Peyer's patch (tissue), 4 donors: ENCODE measurements around the gene MARK3.

Experiments
- CTCF ChIP-seq, 6 experiments: fragments of 450-650 bp in 4 of 6; fragments of 200-600 bp in 2 of 6; sonication (generic) in 1 of 6; IDR thresholded peaks; one replicate each; pipeline ENCODE4 v1.5.1; 2017 to 2019; ENCODE audit warnings: antibody characterized with exemption in 6 of 6, mild to moderate bottlenecking in 3 of 6, moderate library complexity in 1 of 6
- POLR2A ChIP-seq, 2 donors: fragments of 450-650 bp; IDR thresholded peaks; one replicate each; pipeline ENCODE4 v1.5.1; 2017; ENCODE audit warnings: antibody characterized with exemption in 2 of 2, mild to moderate bottlenecking in 2 of 2, moderate library complexity in 2 of 2

GRCh38 chr14:103495854-103496253, 110.6 kb downstream of the MARK3 start:
- no peak for TF ChIP-seq POLR2A (IDR thresholded peaks at IDR 0.05)
- TF ChIP-seq CTCF (IDR thresholded peaks at IDR 0.05): no peak
